Left forelimb (tissue), 1 donor: ENCODE data around the gene ATXN1.
"Not testable (repeated sequence)": the region's sequence is repeated elsewhere in the genome, so short reads cannot be mapped to it uniquely, and the experiment has no call there.

Experiments used
- DNase-seq: peaks from one replicate; pipeline ENCODE4 v3.0.0-alpha.2; 2018; ENCODE audit warnings: low spot score

ATXN1 gene

GRCh38 chr6:16412982-16413381, 348.3 kb downstream of the ATXN1 start:
- DNase-seq = no peak

- DNase-seq = no peak
Measured at GRCh38 chr6:16412171-16412570, 349.1 kb downstream of the ATXN1 start.

GRCh38 chr6:16409531-16410441, 351.5 kb downstream of the ATXN1 start:
- no peak for DNase-seq

- DNase-seq = no peak
Measured at GRCh38 chr6:16408766-16409165, 352.5 kb downstream of the ATXN1 start.

GRCh38 chr6:16406966-16407365, 354.3 kb downstream of the ATXN1 start:
- no peak for DNase-seq

GRCh38 chr6:16406538-16406937, 354.7 kb downstream of the ATXN1 start:
- not testable (repeated sequence) for DNase-seq

- no peak for DNase-seq
Measured at GRCh38 chr6:16405375-16405774, 355.9 kb downstream of the ATXN1 start.

GRCh38 chr6:16404456-16404855, 356.8 kb downstream of the ATXN1 start:
- DNase-seq = no peak

GRCh38 chr6:16403831-16404230, 357.4 kb downstream of the ATXN1 start:
- DNase-seq = no peak

GRCh38 chr6:16402581-16402900, 358.7 kb downstream of the ATXN1 start:
- DNase-seq = peak; percentile 72

- DNase-seq = no peak
Measured at GRCh38 chr6:16400248-16400760, 361.0 kb downstream of the ATXN1 start.

- no peak for DNase-seq
Measured at GRCh38 chr6:16399695-16400094, 361.6 kb downstream of the ATXN1 start.

GRCh38 chr6:16399158-16399557, 362.1 kb downstream of the ATXN1 start:
- DNase-seq = no peak

GRCh38 chr6:16398587-16398986, 362.7 kb downstream of the ATXN1 start:
- DNase-seq = no peak

GRCh38 chr6:16397623-16398022, 363.6 kb downstream of the ATXN1 start:
- DNase-seq = no peak

- DNase-seq = no peak
Measured at GRCh38 chr6:16396497-16397319, 364.6 kb downstream of the ATXN1 start.

GRCh38 chr6:16394632-16395031, 366.6 kb downstream of the ATXN1 start:
- no peak for DNase-seq

- DNase-seq = no peak
Measured at GRCh38 chr6:16393326-16393725, 367.9 kb downstream of the ATXN1 start.

- no peak for DNase-seq
Measured at GRCh38 chr6:16392010-16392409, 369.2 kb downstream of the ATXN1 start.

GRCh38 chr6:16391451-16391912, 369.8 kb downstream of the ATXN1 start:
- no peak for DNase-seq

- not testable (repeated sequence) for DNase-seq
Measured at GRCh38 chr6:16390909-16391450, 370.3 kb downstream of the ATXN1 start.

- no peak for DNase-seq
Measured at GRCh38 chr6:16389642-16390041, 371.6 kb downstream of the ATXN1 start.

GRCh38 chr6:16388488-16388887, 372.8 kb downstream of the ATXN1 start:
- no peak for DNase-seq
